Activated T-cell treated with anti-CD3 and anti-CD28 coated beads, Interleukin-2, amount 50 U/mL, for 48 hours (primary cell): ENCODE results near the gene OSBP2.
"Not testable (repeated sequence)": the region's sequence is repeated elsewhere in the genome, so short reads cannot be mapped to it uniquely, and the experiment has no call there.

Experiments
- DNase-seq, 2 experiments: peaks; one replicate each; pipeline ENCODE4 v3.0.0-alpha.2; 2020

OSBP2 gene, protein sequence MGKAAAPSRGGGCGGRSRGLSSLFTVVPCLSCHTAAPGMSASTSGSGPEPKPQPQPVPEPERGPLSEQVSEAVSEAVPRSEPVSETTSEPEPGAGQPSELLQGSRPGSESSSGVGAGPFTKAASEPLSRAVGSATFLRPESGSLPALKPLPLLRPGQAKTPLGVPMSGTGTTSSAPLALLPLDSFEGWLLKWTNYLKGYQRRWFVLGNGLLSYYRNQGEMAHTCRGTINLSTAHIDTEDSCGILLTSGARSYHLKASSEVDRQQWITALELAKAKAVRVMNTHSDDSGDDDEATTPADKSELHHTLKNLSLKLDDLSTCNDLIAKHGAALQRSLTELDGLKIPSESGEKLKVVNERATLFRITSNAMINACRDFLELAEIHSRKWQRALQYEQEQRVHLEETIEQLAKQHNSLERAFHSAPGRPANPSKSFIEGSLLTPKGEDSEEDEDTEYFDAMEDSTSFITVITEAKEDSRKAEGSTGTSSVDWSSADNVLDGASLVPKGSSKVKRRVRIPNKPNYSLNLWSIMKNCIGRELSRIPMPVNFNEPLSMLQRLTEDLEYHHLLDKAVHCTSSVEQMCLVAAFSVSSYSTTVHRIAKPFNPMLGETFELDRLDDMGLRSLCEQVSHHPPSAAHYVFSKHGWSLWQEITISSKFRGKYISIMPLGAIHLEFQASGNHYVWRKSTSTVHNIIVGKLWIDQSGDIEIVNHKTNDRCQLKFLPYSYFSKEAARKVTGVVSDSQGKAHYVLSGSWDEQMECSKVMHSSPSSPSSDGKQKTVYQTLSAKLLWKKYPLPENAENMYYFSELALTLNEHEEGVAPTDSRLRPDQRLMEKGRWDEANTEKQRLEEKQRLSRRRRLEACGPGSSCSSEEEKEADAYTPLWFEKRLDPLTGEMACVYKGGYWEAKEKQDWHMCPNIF

GRCh38 chr22:30694640-30695350 is at the start of gene OSBP2:
Gene OSBP2, plus strand, starts transcription at chr22:30694874. Its CDS starts 36 bp downstream, at chr22:30694910.
- DNase-seq, result peak; percentile 35 to 55

GRCh38 chr22:30646518-30647160 is 48.0 kb upstream of the OSBP2 start:
- no peak for DNase-seq

- no peak for DNase-seq
Measured at GRCh38 chr22:30647536-30647935, 47.1 kb upstream of the OSBP2 start.

- DNase-seq, result no peak
Measured at GRCh38 chr22:30648825-30649224, 45.8 kb upstream of the OSBP2 start.

GRCh38 chr22:30649430-30650007 is 45.2 kb upstream of the OSBP2 start:
- DNase-seq, result peak; percentile 89 to 92

- DNase-seq, result no peak
Measured at GRCh38 chr22:30650508-30651116, 44.1 kb upstream of the OSBP2 start.

DNA sequence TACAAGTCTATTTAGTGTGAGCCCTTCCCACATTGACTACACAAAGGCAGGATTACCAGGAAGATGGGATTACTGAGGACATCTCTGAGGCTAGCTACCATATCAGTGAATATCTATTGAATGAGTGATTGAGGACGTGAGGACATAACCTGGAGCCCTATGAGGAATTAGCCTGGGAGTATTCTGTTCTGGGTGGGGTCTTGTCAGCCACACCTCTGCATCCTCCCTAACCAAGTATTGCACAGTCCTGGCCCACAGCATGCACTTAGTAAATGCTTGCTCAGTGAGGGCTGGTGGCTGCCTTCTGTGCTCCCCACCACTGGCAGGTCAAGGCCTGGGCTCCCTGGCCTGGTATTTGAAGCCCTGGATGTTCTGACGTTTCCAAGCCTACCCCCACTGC is 41.8 kb upstream of the OSBP2 start:
- no peak for DNase-seq

GRCh38 chr22:30654361-30654760 is 40.3 kb upstream of the OSBP2 start:
- no peak for DNase-seq

GRCh38 chr22:30655532-30655931 is 39.1 kb upstream of the OSBP2 start:
- DNase-seq, result no peak

GRCh38 chr22:30662040-30662439 is 32.6 kb upstream of the OSBP2 start:
- no peak for DNase-seq

GRCh38 chr22:30664798-30665197 is 29.9 kb upstream of the OSBP2 start:
- DNase-seq, result no peak

DNA sequence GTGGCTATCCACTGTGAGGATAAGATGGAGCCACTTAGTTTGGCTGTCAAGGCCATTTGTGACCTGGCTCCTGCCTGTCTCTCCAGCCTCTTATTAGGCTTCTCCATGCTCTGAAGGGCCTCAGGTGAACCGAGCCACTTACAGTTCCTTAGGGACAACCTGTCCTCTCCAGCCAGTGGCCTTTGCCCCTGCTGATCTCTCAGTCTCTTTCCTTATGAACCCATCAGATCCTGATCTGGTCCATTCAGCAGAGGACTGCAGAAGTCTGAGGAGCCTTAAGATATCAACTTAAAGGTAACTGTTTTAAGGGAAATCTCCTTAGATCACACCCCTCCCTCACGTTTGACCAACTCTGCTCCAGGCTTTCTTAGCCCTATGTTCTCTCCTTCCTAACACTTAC is 29.4 kb upstream of the OSBP2 start:
- no peak for DNase-seq

DNA sequence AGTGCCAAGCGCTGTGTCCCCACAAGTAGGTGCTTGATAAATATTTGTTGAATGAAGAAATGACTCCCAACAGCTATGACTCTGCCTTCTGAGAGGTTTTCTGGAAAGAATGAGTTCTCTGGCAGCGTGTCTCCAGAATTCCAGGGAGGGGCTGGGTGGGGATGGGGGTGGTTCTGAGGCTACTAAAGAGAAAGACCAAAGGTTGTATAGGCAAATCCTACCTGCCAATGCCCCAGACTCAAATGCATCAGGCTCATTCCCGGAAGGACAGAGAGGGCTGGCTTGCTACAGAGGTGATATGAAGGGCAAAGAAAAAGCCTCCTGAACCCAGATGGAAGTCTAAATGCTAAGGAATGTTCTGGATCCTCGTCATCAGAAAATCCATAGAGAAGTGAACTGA is 28.9 kb upstream of the OSBP2 start:
- DNase-seq, result no peak

GRCh38 chr22:30667107-30667493 is 27.6 kb upstream of the OSBP2 start:
- DNase-seq, result no peak

- peak; percentile 98 for DNase-seq
Measured at GRCh38 chr22:30667494-30668385, 26.9 kb upstream of the OSBP2 start, which contains the start of gene DUSP18. Gene DUSP18, minus strand, starts transcription at chr22:30667875. Its CDS starts 3,872 bp downstream, at chr22:30664003.

DNA sequence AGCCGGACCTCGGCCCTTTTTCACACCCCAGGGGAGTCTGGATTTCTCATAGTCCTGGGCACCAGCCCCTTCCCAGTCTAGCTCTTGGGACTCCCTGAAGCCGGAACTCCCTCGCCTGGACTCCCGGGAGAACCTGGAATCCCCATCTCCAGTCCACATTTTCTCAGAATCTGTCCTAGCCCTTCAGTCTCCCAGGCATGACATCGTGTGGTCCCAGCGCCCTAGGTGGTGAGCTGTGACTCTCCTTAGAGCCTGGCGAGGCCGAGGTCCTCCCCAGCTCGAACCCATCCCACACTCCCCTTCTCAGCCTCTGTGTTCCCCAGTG is 26.3 kb upstream of the OSBP2 start:
- DNase-seq, result no peak

DNA sequence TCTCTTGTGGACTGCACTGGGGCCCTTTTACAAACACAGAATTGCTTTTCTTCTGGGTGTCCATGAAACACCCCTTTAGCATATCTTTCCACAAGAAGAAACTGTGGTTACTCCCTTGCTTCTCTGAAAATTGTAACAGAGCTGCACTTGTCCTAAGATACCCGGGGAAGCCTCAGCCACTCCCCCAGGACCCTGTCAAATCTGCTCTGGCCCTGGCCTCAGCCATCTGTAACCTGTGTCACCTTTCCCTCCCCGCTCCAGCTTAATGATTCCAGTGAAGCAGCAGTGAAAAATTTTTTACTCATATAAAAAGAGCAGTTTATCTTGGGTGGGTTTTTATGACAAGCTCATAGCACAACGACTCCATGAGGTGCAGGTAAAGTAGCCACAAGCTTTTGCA is 23.6 kb upstream of the OSBP2 start:
- no peak for DNase-seq

GRCh38 chr22:30673136-30673535 is 21.5 kb upstream of the OSBP2 start:
- DNase-seq, result no peak

GRCh38 chr22:30674482-30674881 is 20.2 kb upstream of the OSBP2 start:
- no peak for DNase-seq

GRCh38 chr22:30675436-30675835 is 19.2 kb upstream of the OSBP2 start:
- no peak for DNase-seq

- not testable (repeated sequence) for DNase-seq
Measured at GRCh38 chr22:30676565-30676964, 18.1 kb upstream of the OSBP2 start.
